Measurements from ENCODE around the gene SPEM2. TPM values are rescaled to one million over a fixed set of nuclear protein-coding genes. Genes with fewer than 3 reads are reported as not detected.

Gene SPEM2
- total RNA-seq, 1 experiment from 2014 or later = not detected

DNA sequence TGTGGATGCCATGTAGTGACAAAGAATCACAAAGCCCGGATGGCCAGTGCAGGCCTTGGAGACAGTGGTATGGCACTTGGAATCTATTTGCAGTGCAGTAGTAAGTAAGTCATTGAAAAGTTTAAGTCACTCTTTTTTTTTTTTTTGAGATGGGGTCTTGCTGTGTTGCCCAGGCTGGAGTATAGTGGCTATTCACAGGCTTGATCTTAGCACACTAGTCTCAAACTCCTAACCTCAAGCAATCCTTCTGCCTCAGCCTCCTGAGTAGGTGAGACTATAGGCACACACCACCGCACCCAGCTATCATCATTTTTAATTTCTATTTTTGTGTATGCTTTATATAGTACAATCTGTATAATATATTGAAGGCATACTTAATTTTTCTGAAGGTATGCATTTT lies 26.8 kb upstream of the SPEM2 start:
- DNase-seq (ENCODE audit: low read depth) = no peak
- in situ Hi-C loops (cut with HindIII; ENCODE audit: low pct_unique_long_range_greater_than_20kb, low sequenced_read_pairs) = no loop called here

DNA sequence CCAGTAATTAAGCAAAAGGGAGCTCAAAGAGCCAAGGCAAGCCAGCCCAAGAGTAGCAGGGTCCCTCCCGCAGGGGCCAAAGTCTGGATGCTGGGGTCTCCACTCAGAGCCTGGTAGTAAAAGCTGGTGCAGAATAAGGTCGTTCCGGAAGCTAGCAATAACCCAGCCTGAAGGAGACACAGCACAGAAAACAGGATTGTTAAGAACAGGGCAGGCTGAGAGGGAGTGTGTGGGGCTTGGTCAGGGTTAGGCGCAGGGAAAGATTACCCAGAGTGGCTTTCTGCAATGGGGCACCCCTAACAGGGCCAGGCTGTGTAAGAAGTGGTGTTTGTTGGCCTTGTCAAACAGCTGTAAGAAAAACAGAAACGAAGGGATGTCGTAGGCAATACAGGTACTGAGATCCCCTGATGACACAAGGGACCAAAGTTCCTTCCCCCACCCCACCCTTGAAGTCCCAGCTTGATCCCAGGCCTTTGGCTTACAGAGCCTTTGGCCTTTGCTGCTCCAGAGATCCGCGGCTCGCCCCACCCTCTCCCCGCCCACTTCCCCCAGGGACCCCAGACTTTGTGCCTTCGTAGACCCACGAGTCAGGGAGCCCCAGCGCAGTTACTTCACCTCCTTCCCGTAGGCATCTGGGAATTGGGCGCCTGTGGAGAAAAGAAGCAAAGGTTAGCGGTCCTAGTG lies 22.2 kb upstream of the SPEM2 start:
- DNase-seq (ENCODE audit: low read depth) = peak; percentile 18
- in situ Hi-C loops (cut with HindIII; ENCODE audit: low pct_unique_long_range_greater_than_20kb, low sequenced_read_pairs) = no loop called here

DNA sequence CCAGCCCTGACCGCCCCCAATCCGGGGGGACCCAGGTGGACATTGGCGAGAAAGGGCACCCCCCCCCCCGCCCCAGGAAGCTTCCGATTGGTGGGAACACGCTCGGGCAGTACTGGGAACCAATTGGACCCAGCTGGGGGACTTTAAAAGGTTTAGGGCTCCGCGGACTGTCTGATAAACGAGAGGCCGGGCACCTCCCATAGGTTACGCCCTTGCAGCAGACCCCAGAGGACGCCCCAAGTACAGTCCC lies 21.8 kb upstream of the SPEM2 start:
- in situ Hi-C loops (cut with HindIII; ENCODE audit: low pct_unique_long_range_greater_than_20kb, low sequenced_read_pairs) = no loop called here
- DNase-seq (ENCODE audit: low read depth) = no peak

DNA sequence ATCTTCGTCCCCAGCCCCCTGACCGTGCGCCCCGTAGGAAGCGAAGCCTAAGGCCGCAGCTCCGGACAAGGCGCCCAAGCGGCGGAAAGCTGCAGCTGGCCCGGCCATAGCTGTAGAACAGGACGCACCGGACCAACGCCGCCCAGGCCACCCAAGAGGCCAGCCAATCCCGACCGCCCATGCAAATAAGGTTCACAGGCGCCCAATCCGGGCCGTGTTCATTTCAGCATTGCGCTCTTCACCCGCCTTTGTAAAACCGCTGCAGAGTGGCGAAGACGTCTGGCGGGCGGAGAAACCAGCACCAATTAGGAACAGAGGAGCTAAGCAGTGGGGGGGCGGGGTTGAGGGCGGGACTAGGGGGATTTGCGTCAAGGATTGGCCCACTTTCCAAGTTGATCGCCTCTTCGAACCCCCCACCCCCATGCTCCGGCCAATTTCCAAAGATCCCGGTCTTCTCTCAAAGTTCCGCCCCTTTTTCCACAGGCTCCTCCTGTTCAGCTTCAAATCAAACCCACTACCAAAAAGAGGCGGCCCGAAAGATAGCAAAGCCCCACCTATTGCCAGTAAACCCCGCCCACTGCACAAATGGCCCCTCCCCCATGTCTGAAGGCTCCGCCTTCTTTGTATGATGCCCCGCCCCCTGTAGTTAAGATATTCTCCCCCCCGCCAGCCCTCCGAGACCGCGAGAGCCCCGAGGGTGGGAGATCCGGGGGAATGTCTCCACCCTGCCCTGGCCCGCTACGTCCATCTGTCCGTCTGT lies 21.3 kb upstream of the SPEM2 start, which contains the start of gene TMEM256:
TSS of gene TMEM256 (minus strand) at position 121 of the 760 bp plus-strand sequence. CDS start at position 108, 13 bp downstream.
- in situ Hi-C loops (cut with HindIII; ENCODE audit: low pct_unique_long_range_greater_than_20kb, low sequenced_read_pairs) = no loop called here
- DNase-seq (ENCODE audit: low read depth) = peak; percentile 98

DNA sequence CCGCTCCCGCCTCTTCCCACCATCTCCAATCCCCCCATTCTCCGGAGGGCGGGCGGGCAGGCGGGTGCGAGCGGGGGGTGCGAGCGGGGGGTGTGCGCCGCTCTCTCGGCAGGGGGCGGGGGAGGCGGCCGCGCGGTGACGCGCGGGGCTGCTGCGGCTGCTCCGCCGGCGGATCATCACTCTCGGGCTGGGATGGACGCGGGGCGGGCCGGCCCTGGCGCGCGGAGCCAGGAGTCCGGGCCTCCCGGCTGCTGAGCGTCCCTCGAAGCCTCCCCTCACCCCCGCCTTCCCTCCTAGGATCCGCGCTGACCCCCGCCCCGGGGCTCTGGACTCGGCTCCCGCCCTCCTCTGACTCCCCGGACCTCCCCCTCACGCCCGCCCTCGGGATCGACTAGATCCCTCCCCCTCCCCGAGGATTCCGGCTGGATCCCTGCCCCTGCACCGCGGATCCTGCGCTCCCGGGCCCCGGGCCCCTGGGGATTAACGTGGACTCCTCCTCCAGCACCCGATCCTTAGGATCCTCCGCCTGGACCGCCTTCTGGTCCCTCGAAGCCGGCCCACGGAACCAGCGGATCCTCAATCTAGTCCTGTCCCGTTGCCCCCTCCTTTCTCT lies 20.6 kb upstream of the SPEM2 start:
- in situ Hi-C loops (cut with HindIII; ENCODE audit: low pct_unique_long_range_greater_than_20kb, low sequenced_read_pairs) = no loop called here
- no peak for DNase-seq (ENCODE audit: low read depth)

DNA sequence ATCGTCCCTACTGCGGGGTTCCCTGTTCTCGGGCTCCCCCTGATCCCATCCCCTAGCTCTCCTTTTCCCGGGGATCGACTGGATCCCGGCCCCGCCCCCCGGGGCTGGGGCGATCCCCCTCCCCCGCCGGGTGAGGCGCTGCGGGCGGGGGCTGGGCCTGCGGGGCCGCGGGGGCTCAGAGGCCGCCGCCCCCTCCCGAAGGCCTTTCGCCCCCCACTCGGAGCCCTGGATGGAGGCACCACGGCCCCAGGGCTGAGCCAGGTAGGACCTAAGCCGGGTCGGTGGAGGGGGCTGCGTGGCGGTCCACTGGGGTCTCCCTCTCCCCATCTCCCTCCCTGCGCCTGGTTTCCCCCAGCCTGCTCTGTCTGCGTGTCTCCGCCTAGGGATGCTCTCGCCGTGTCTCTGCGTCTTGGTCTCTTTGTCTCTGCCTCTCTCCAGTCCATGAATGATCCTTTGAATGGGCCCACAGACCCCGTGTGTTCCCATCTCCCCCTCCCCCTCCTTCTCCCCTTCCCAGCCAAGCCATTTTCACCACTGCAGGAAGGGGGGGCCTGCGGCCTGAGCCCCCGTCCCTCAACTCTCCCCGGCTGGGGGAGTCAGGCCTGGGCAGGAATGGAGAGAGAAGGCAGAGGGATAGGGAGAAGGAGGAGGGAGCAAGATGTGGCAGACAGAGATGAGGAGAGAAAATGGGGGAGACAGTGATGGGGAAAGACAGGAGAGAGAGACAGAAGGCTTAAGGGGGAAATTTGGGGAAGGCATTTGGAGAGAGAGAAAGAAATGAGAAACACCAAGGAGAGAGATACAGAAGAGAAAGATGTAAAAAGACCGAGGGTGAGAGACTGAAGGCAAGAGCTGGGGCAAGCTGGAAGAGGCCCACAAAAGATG lies 19.8 kb upstream of the SPEM2 start:
- in situ Hi-C loops (cut with HindIII; ENCODE audit: low pct_unique_long_range_greater_than_20kb, low sequenced_read_pairs) = no loop called here
- DNase-seq (ENCODE audit: low read depth) = no peak

DNA sequence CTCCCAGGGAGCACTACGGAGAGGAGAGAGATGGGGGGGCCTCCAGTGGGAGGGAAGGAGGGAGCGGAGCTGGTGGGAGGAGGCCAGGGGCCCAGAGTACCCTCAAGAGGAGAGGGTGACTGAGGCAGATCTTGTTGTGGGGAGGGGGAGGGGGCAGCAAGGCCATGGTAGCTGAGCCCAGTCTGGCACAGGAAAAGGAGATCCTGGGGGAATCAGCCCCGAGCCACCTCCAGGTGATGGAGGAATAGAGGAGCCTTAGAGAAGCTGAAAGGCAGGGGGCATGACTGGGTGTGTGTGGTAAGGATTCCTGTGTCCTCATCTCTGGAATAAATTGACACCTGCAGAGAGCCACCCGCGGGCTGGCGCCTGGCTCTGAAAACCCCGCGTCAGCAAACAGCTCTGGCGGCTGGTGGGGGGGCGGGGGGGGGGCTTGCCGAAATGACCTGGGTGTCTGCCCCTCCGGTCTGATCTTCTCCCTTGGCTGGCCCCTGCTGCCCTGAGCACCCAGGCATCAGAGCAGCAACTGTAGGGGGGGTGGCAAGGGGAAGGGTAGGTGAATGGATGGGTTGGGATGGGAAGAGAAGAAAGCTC lies 19.1 kb upstream of the SPEM2 start:
- in situ Hi-C loops (cut with HindIII; ENCODE audit: low pct_unique_long_range_greater_than_20kb, low sequenced_read_pairs) = no loop called here
- no peak for DNase-seq (ENCODE audit: low read depth)

DNA sequence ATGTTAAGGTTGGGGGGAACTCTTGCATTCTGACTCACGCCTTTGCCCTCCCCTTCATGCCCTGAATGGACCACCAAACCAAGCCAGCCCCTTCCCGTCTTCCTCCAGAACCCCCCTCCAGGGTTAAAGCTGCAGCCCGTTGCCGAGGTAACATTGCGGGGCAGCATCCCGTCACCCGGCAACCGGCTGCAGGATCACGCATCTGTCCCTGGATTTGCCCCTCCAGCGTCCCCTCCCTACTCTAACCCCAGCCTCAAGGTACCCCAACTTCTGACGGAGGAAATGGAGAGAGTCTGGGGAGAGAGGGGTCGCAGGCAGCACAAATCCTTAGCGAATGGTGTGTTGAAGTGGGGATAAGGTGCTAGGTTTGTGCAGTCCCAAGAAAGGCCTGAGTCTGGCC lies 18.3 kb upstream of the SPEM2 start:
- in situ Hi-C loops (cut with HindIII; ENCODE audit: low pct_unique_long_range_greater_than_20kb, low sequenced_read_pairs) = no loop called here
- no peak for DNase-seq (ENCODE audit: low read depth)

DNA sequence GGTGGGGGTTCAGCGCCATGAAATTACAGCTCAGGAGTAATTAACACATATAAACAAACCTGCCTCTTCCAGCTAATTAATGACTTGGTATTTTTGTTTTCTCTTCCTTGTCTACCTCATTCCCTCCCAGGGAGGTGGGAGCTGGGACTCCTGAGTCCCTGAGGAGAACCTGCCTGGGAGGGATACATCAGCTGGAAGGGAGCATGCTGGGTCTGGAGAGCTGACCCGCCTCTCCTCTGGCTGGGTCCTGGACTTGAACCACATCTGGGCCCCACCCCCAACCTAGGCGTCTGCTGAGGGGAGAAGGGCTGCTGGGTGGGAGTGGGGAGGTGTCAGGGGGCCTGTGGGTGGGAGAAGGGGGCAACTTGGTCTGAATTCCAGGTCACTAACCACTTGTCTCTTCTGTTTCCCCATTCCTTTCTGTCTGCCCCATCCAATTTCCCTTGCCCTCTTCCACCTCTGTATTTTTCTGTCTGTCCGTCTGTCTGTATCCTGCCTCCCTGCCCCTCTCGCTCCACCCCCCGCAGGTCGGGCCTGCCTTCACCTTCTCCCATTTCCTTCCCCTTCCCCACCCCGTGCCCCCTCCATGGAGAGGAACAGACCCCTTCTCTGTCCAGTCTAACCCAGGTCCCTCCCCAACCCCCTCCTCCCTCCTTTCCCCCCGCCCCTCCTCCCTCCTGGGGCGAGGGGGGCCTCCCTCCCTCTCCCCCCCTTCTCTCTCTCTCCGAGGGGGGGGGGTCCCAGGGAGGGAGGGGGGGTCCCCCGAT lies 17.7 kb upstream of the SPEM2 start, which contains the start of gene NLGN2:
TSS of gene NLGN2 (plus strand) at position 361 of the 767 bp plus-strand sequence. CDS start 411 bp downstream, outside the sequence.
- no peak for DNase-seq (ENCODE audit: low read depth)
- in situ Hi-C loops (cut with HindIII; ENCODE audit: low pct_unique_long_range_greater_than_20kb, low sequenced_read_pairs) = no loop called here

DNA sequence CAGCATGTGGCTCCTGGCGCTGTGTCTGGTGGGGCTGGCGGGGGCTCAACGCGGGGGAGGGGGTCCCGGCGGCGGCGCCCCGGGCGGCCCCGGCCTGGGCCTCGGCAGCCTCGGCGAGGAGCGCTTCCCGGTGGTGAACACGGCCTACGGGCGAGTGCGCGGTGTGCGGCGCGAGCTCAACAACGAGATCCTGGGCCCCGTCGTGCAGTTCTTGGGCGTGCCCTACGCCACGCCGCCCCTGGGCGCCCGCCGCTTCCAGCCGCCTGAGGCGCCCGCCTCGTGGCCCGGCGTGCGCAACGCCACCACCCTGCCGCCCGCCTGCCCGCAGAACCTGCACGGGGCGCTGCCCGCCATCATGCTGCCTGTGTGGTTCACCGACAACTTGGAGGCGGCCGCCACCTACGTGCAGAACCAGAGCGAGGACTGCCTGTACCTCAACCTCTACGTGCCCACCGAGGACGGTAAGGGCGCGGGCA lies 17.1 kb upstream of the SPEM2 start:
- no peak for DNase-seq (ENCODE audit: low read depth)
- in situ Hi-C loops (cut with HindIII; ENCODE audit: low pct_unique_long_range_greater_than_20kb, low sequenced_read_pairs) = no loop called here

DNA sequence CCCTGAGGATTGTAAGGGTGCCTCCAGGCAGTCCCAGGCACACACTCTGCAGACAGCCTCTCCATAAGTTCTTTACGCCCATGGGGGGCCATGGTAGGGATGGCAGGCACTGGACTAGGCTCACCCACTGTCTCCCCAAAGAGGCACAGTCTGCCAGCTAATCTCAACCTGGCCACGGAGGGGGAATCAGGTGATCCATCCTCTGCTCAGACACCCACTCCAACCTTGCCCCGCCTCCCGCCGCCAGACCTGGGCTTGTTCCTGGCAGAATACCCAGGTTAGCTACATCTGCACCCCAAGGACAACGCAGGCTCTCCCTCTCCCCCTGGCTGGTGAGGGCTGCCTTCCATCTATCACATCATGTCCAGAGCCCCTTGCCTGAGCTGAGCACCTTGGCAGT lies 16.6 kb upstream of the SPEM2 start:
- in situ Hi-C loops (cut with HindIII; ENCODE audit: low pct_unique_long_range_greater_than_20kb, low sequenced_read_pairs) = no loop called here
- DNase-seq (ENCODE audit: low read depth) = no peak

DNA sequence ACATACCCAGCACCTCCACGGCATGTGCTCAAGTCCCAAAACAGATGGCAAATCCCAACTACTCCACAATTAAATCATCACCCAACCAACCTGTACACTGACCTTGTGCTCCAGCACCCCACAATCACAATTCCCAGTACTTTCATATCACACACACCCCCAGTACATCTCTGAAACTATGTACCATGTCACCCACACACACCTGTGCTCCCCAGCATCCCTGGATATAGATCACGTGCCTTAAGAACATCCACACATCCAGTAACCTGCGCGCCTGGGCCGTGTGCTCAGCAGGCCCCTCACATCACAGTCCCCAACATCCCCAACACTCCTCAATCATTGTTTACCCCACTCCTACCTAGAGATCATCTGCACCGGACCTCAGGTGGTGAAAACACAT lies 15.7 kb upstream of the SPEM2 start:
- no peak for DNase-seq (ENCODE audit: low read depth)
- in situ Hi-C loops (cut with HindIII; ENCODE audit: low pct_unique_long_range_greater_than_20kb, low sequenced_read_pairs) = no loop called here

DNA sequence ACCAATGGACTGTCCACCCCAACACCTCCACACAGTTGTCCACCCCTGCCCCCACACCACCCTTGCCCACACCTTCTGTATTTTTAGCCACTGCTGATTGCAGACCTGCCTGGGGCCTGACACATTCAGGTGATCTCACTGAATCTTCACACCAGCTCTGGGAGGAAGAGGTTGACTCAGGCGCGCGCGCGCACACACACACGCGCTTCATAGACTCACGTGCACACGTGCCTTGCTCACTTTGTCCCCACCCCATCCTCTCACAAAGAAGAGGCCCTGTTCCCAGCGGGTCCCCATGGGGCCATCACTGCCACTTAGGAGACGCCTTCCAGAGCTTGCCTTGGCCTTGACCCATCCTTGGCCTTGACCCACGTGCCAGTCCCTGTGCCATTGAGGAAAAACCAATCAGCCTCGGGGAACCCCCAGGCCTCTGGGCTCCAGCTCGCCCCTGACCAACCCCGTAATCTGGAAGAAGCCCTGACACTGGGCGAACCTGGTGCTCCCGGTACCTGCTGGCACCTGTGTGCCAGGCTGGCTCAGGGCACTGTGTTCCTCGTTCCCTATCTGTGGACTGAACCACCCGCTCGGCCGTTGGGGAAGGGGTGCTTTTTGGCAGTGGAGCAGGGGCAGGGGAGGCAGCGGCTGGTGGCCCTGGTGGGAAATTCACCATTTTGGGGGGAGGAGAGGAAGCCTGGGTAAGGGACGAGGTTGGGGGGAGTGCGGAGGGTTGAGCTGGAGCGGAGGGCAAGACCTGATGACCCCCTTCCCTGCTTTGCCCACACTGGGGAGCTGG lies 14.6 kb upstream of the SPEM2 start:
- in situ Hi-C loops (cut with HindIII; ENCODE audit: low pct_unique_long_range_greater_than_20kb, low sequenced_read_pairs) = no loop called here

DNA sequence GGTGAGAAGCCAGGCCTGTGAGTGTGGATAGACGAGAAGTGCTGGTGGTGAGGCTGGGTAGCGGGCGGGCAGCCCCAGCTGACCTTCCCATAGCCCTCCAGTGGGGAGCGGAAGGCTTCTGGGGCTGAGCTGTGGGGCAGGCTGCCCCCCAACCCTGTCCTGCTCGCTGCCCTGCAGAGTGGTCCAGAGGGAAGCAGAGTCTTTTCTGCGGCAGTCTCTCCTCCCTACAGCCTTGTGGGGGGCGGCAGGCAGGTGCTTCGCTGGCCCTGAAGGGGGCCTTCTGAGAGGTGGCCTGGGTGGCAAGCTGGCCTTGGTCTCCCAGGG lies 14.0 kb upstream of the SPEM2 start:
- in situ Hi-C loops (cut with HindIII; ENCODE audit: low pct_unique_long_range_greater_than_20kb, low sequenced_read_pairs) = no loop called here
- DNase-seq (ENCODE audit: low read depth) = no peak

More for the DNA sequence above, 14.6 kb upstream of the SPEM2 start:
- DNase-seq (ENCODE audit: low read depth) = no peak

DNA sequence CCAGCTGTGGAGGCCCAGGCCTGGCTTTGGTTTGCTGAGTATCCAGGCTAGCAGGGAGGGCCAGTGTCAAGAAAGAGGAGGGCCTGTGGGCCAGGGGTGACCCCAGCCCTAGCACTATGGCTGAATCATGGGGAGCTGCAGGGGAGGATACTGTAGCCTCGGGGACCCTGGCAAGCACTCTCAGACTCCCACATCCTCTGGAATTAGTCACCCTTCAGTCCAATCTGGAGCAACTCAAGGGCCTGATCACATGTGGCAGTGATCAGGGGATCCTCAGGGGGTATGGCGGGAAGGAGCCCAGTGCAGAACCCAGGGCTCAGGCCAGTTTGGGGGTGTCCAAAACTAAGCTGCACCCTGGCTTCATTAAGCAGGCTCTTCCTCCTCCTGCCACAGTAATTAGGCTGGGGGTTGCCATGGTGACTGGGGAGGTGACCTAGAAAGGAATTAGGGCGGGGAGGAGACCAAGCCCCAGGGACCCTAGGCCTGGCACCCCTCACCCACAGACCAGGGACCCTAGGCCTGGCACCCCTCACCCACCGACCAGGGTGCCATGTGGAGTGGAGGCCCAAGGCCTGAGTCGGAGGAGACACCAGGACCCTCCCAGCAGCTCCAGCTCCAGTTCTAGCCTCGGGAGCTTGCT lies 11.9 kb upstream of the SPEM2 start:
- in situ Hi-C loops (cut with HindIII; ENCODE audit: low pct_unique_long_range_greater_than_20kb, low sequenced_read_pairs) = no loop called here
- DNase-seq (ENCODE audit: low read depth) = no peak

DNA sequence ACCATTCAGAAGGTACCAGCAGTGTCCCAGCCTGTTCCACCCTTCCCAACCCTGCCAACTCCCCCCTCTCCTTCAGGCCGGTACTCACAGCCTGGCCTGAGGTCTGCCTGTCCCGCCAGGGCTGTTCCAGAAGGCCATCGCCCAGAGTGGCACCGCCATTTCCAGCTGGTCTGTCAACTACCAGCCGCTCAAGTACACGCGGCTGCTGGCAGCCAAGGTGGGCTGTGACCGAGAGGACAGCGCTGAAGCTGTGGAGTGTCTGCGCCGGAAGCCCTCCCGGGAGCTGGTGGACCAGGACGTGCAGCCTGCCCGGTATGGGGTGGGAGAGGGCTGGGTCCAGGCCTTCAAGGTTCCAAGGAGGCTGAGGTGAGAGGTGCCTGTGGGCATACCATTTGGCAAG lies 10.6 kb upstream of the SPEM2 start:
- in situ Hi-C loops (cut with HindIII; ENCODE audit: low pct_unique_long_range_greater_than_20kb, low sequenced_read_pairs) = no loop called here
- no peak for DNase-seq (ENCODE audit: low read depth)

Measured in Caki2 (cell line).